Frontal cortex (tissue), 4 donors: ENCODE results near the gene RAB28. TPM values are rescaled to one million over a fixed set of nuclear protein-coding genes. Genes with fewer than 3 reads are reported as not detected.
"Not testable (repeated sequence)": the region's sequence is repeated elsewhere in the genome, so short reads cannot be mapped to it uniquely, and the experiment has no call there.

Source experiments
- DNase-seq, 2 donors: peaks; one replicate each; pipeline ENCODE4 v3.0.0; 2012; ENCODE audit warnings: low spot score in 2 of 2
- FAIRE-seq: peaks from 2 replicates; lab custom pipeline; 2012; peaks lifted over from hg19 to GRCh38; lab: Jason Lieb, UNC
- total RNA-seq: library from RNA; depleted of rRNA; stranded (reverse); fragments of >200 nt; gene quantifications from one replicate; pipeline ENCODE4 v1.2.3, GENCODE V29; 2014
- donor health status: control.
- donor health status: control.
- donor health status: control.

The RAB28 gene
- total RNA-seq, 1 donor from 2014 or later = 22.4 TPM

DNA sequence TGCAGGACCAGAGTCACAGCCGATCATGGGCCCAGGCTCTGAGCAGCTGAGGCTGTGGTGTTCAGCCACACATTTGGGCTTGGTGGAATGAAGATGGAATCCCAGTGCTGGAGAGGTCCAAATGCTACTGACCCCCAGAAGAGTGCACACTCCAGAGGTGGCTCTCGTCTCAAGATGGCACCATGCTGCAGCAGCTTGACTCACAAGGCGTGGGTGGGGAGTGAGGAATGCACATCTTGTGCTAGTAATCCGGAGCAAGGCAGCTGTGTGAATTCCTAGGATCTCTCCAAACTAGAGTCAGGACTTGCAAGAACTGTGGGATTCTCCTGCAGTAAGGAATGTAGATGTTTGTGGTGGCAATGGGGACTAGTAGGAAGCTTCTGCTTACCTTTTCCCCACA, 28.7 kb downstream of the RAB28 start:
- FAIRE-seq (no peak), DNase-seq (no peak)

- FAIRE-seq = no peak
Measured at GRCh38 chr4:13454786-13455185, 29.4 kb downstream of the RAB28 start.

GRCh38 chr4:13452927-13453579, 31.1 kb downstream of the RAB28 start:
- FAIRE-seq = peak; percentile 69
- no peak for DNase-seq

More at GRCh38 chr4:13454786-13455185, 29.4 kb downstream of the RAB28 start:
- DNase-seq = no peak

DNA sequence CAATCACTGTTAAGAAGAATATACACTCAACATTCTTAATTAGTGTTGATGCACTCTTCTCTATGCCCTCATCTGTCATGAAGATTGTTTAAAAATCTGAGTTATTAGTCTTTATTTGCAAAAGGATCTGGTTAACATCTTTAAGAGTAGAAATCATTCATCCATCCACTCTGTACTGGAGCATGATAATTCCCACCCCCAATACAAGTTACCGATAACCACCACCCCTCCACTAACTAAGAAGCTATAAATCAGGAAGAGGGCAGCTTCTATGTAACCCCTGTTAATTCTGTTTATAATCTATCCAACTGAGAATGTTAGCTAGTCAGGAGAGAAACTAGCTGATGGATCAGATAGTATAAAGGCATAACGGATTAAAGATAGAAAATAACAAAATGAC, 34.5 kb downstream of the RAB28 start:
- no peak for DNase-seq
- FAIRE-seq = no peak

- FAIRE-seq (no peak), DNase-seq (no peak)
Measured at GRCh38 chr4:13445841-13446790, 38.0 kb downstream of the RAB28 start.

GRCh38 chr4:13441506-13441905, 42.6 kb downstream of the RAB28 start:
- no peak for FAIRE-seq
- no peak for DNase-seq

DNA sequence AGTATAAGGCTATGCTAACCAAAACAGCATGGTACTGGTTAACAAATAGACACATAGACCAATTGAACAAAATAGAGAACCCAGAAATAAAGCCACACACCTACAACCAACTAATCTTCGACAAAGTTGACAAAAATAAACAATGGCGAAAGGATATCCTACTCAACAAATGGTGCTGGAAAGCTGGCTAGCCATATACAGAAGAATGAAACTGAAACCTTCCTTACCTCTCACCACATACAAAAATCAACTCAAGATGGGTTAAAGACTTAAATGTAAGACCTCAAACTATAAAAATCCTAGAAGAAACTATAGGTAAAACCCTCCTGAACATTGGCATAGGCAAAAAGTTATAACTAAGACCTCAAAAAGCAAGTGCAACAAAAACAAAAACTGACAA, 47.2 kb downstream of the RAB28 start:
- FAIRE-seq (no peak), DNase-seq (no peak)

- DNase-seq = no peak
- FAIRE-seq = no peak
Measured at GRCh38 chr4:13432453-13432852, 51.7 kb downstream of the RAB28 start.

DNA sequence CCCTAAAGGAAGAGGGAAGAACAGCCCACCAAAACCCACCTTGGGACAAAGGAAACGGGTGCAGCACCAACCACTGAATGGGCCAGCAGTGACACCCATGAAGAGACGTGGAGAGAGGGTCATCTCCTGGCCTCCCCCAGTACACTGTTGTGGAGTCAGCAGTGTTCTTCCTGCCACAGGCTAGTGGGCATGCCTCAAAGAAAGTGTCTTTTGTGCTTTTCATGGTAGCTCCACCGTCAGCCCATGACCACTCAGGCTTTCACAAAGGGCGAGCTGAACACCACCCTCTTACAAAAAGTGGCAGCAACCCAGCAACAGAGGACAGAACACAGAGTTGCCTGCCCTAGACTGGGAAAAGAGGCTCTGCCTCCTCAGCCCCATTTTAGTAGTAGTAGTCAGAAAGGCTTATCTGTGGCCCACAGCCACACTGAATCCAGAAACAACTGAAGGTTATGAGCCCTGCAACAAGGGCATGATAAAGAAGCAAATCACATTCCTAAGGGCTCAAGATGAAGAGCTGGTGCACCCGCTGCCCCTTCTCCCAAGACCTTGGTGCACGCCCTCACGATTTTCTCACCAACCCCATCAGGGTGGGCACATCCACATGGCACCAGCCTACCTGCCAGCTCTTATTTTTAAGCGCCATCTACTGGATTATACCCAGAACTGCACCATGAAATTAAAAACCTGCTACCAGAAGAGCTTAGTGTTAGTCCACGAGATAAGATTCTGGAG, 53.1 kb downstream of the RAB28 start:
- FAIRE-seq (no peak), DNase-seq (no peak)

DNA sequence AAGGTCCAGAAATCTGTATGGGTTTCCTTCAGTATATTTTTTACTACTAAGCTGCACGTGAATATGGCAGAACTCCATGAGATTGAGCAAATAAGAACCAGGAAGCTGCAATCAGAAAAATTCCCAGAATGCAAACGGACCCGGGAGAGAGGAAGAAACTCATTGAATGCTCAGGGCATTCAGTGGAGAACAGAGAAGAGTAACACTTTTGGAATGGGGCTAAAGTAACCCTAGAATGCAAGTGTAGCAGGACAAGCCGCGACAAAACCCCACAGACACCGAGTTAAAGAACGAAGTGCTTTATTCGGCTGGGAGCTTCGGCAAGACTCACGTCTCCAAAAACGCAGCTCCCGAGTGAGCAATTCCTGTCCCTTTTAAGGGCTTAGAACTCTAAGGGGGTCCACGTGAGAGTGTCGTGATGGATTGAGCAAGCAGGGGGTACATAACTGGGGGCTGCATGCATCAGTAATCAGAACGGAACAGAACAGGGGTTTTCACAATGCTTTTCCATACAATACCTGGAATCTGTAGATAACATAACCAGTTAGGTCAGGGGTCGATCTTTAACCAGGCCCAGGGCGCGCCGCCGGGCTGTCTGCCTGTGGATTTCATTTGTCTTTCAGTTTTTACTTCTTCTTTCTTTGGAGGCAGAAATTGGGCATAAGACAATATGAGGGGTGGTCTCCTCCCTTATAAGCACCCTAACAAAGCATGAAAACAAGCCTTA, 56.4 kb downstream of the RAB28 start:
- FAIRE-seq = no peak
- DNase-seq = no peak

DNA sequence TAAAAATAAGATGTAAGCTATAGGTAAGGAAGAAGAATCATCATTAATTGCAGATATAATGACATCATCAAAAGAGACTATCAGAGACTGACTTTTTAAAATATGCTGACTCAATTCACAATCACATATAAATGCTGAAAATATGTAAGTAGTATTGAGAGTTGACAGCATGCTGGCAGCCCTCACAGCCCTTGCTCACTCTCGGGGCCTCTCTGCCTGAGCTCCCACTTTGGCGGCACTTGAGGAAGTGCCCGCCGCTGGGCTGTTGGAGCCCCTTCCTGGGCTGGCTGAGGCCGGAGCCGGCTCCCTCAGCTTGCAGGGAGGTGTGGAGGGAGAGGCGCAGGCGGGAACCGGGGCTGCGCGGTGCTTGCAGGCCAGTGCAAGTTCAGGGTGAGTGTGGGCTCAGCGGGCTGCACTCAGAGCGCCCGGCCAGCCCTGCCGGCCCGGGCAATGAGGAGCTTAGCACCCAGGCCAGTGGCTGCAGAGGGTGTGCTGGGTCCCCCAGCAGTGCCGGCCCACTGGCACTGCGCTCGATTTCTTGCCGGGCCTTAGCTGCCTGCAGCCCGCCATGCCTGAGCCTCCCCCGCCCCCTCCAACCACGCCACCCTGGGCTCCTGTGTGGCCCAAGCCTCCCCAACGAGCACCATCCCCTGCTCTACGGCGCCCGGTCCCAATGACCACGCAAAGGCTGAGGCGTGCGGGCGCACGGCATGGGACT, 68.9 kb downstream of the RAB28 start:
- FAIRE-seq (no peak), DNase-seq (no peak)

- no peak for DNase-seq
- FAIRE-seq = no peak
Measured at GRCh38 chr4:13413729-13414437, 70.3 kb downstream of the RAB28 start.

GRCh38 chr4:13411942-13412341, 72.2 kb downstream of the RAB28 start:
- no peak for FAIRE-seq

DNA sequence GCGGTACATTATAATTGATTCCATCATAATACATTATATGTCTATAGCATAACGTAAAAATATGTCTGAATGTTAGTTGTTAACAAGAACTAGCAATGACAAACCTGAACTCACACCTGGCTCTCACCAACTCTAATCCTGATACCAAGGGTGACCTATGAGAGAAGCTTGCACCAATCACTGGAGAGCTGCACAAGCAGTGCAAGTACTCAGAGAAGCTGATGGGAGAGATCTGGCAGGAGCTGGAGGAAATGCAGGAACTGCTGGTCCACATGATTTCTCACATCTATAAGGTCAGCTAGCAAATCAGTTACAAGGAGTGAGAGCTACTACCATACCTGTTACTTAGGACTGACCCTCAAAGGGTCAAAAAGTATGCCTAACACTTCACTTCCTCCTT, 74.8 kb downstream of the RAB28 start:
- FAIRE-seq (no peak), DNase-seq (no peak)

More at GRCh38 chr4:13411942-13412341, 72.2 kb downstream of the RAB28 start:
- no peak for DNase-seq

GRCh38 chr4:13406156-13406555, 78.0 kb downstream of the RAB28 start:
- not testable (repeated sequence) for FAIRE-seq, DNase-seq

GRCh38 chr4:13403833-13404232, 80.3 kb downstream of the RAB28 start:
- DNase-seq (no peak), FAIRE-seq (peak; percentile 43)

DNA sequence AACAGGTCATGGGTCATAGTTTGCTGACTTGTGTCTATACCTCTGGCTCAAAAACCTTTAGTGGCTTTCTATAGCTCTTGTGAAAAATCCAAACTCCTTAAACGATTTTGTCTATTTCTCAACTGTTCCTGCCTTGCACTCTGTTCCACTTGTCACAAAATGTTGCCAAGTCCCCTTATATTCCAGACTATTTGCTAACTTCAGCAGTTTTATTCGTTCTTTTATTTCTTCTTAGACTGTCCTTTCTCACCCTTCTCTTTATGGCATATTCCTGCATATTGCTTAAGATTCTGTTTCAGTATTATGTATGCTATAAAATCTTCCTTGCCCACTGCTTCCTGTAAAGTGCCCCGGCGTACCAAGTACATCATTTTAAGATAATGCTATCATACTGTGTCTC, 80.8 kb downstream of the RAB28 start:
- FAIRE-seq (no peak), DNase-seq (no peak)

DNA sequence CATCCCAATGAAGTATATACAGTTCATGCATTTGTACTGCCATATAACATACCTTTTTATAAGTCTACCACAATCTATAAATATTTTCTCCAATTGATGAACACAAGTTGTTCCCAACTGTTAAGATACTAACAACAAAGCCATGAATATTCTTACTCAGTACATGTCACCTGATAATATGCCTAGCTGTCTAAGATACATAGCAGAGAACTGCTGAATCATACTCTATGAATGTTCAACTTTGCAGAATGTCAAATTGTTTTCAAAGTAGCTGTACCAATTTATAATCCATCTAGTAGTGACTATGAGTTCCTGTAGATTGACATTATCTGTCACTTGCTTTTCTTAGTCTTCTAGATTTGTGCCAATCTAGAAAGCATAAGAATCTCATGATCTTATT, 84.9 kb downstream of the RAB28 start:
- DNase-seq = no peak
- no peak for FAIRE-seq

DNA sequence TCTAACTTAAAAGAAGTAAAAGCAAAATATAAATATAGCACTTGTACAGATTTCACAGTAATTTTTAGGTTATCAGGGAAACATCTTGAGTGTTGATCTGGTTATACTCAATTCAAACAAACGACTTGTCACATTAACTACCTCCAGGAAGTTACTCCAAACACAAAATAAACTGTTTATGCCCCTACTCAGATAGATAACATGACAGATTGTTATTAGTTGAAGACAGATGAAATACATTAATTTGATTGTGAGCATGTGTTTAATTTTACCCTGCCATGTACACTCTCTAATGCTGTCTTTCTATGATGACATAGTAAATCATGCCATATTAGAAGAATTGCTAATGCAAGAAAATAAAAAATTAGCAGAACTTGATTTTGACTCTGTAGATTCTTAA, 88.0 kb downstream of the RAB28 start:
- FAIRE-seq (no peak), DNase-seq (no peak)
